ENCODE measurements around the gene DDX31.

The DDX31 gene

GRCh38 chr9:132547976-132548730 lies 121.6 kb downstream of the DDX31 start:
- no peak for DNase-seq (ENCODE audit: low read depth in 2 of 2)

- no peak for DNase-seq (ENCODE audit: low read depth in 2 of 2)
Observed at GRCh38 chr9:132547436-132547835, 122.3 kb downstream of the DDX31 start.

- DNase-seq (ENCODE audit: low read depth in 2 of 2): no peak
Observed at GRCh38 chr9:132547052-132547431, 122.7 kb downstream of the DDX31 start.

- no peak for DNase-seq (ENCODE audit: low read depth in 2 of 2)
Observed at GRCh38 chr9:132546148-132547051, 123.4 kb downstream of the DDX31 start.

GRCh38 chr9:132545578-132545977 lies 124.2 kb downstream of the DDX31 start:
- no peak for DNase-seq (ENCODE audit: low read depth in 2 of 2)

GRCh38 chr9:132543960-132544359 lies 125.8 kb downstream of the DDX31 start:
- no peak for DNase-seq (ENCODE audit: low read depth in 2 of 2)

GRCh38 chr9:132543251-132543650 lies 126.5 kb downstream of the DDX31 start:
- DNase-seq (ENCODE audit: low read depth in 2 of 2): no peak

Data from stimulated activated CD8-positive, alpha-beta memory T cell treated with anti-CD3 and anti-CD28 coated beads, Interleukin-7, amount 100 ng/mL, for 4 hours (primary cell).